K562 (cell line): ENCODE measurements around the gene CACNA1C. TPM values are rescaled to one million over a fixed set of nuclear protein-coding genes. Genes with fewer than 3 reads are reported as not detected.

ENCODE experiments used
- ATAC-seq: fragments of 200-7000 bp; cut with Tn5 transposase; 3 replicates; pipeline ENCODE4 v1.9.1; 2020; ENCODE audit warnings: moderate library complexity
- BruUV-seq: library from RNA; stranded (reverse); fragments of 400-500 nt; replicated peaks from 2 replicates; lab custom pipeline; 2021; lab: Mats Ljungman, UMichigan
- CTCF ChIA-PET: fragments of 300-600 bp; formaldehyde crosslinking; extraction: SDS; loops from one replicate; lab custom pipeline; 2021; ENCODE audit warnings: low intra/inter-chr PET ratio; lab: Yijun Ruan, JAX
- POLR2A ChIA-PET: fragments of 300-600, 350-650 bp; sonication (Branson Sonifier 250); formaldehyde crosslinking; extraction: SDS; loops from one replicate; lab custom pipeline; 2021; ENCODE audit warnings: antibody characterized with exemption, inconsistent platforms; lab: Yijun Ruan, JAX
- DNase-seq, 4 experiments: peaks; one replicate each; pipeline versions ENCODE4 v3.0.0 to v3.0.0-alpha.2; 2011 to 2018; ENCODE audit warnings: low spot score in 3 of 4, mixed read lengths in 3 of 4; ENCODE audit errors: extremely low read depth in 1 of 4
- FAIRE-seq: peaks from 2 replicates; lab custom pipeline; 2011; peaks lifted over from hg19 to GRCh38; lab: Jason Lieb, UNC
- H2AFZ ChIP-seq: 2 replicates; pipeline ENCODE4 v1.6.0; 2011; ENCODE audit warnings: low read depth, low read length, control low read depth, inconsistent platforms
- H3K27ac ChIP-seq: fragments of 200-600 bp; 3 replicates; pipeline ENCODE4 v1.8.0; 2011; ENCODE audit warnings: low read depth, mild to moderate bottlenecking, control low read depth, inconsistent platforms, low read length, moderate library complexity, mixed read lengths; ENCODE audit errors: extremely low read depth
- H3K27me3 ChIP-seq, 2 experiments: fragments of 300-600 bp in 1 of 2; 2 replicates in 1 of 2; 3 replicates in 1 of 2; pipeline versions ENCODE4 v1.6.0 to v1.8.0; 2011; ENCODE audit warnings: inconsistent platforms in 2 of 2, low read length in 2 of 2, mild to moderate bottlenecking in 1 of 2, mixed read lengths in 1 of 2, moderate library complexity in 1 of 2; ENCODE audit not compliant: control insufficient read depth in 2 of 2, insufficient read depth in 2 of 2
- H3K36me3 ChIP-seq: fragments of 300-600 bp; 3 replicates; pipeline ENCODE4 v1.8.0; 2011; ENCODE audit warnings: mild to moderate bottlenecking, low read length, inconsistent platforms; ENCODE audit not compliant: control insufficient read depth, insufficient read depth
- H3K4me1 ChIP-seq, 2 experiments: fragments of 200-600 bp in 1 of 2; replicated peaks in 1 of 2; 2 replicates in 1 of 2; 3 replicates in 1 of 2; pipeline versions ENCODE4 v1.5.1 to v1.8.0; 2011; ENCODE audit warnings: inconsistent platforms in 2 of 2, low read length in 2 of 2, mild to moderate bottlenecking in 1 of 2, mixed read lengths in 1 of 2, moderate library complexity in 1 of 2; ENCODE audit not compliant: control insufficient read depth in 2 of 2, insufficient read depth in 2 of 2
- H3K4me2 ChIP-seq: 2 replicates; pipeline ENCODE4 v1.6.1; 2011; ENCODE audit warnings: low read length, control low read depth, inconsistent platforms, mixed read lengths; ENCODE audit not compliant: insufficient read depth
- H3K4me3 ChIP-seq: fragments of 200-600 bp; sonication (generic), shearing (Covaris generic); 2 replicates; pipeline ENCODE4 v1.5.1; 2016; ENCODE audit warnings: control low read depth, inconsistent platforms
- H3K79me2 ChIP-seq: fragments of 200-600 bp; 3 replicates; pipeline ENCODE4 v1.8.0; 2011; ENCODE audit warnings: low read length, inconsistent platforms; ENCODE audit not compliant: control insufficient read depth, insufficient read depth
- H3K9ac ChIP-seq, 2 experiments: 2 replicates each; pipeline versions ENCODE4 v1.6.0 to v1.6.1; 2011; ENCODE audit warnings: low read depth in 2 of 2, low read length in 2 of 2, control low read depth in 1 of 2, inconsistent platforms in 1 of 2, mild to moderate bottlenecking in 1 of 2, mixed read lengths in 1 of 2; ENCODE audit not compliant: insufficient read depth in 1 of 2
- H3K9me1 ChIP-seq: one replicate; pipeline ENCODE4 v1.6.0; 2011; ENCODE audit warnings: inconsistent platforms, mild to moderate bottlenecking, low read length, moderate library complexity; ENCODE audit not compliant: control insufficient read depth, insufficient read depth
- H3K9me3 ChIP-seq: replicated peaks from 2 replicates; pipeline ENCODE4 v1.5.1; 2011; ENCODE audit warnings: low read depth, low read length, inconsistent platforms; ENCODE audit not compliant: control insufficient read depth, insufficient read depth
- H4K20me1 ChIP-seq: replicated peaks from 2 replicates; pipeline ENCODE4 v1.6.1; 2011; ENCODE audit warnings: low read length, inconsistent platforms, mixed read lengths; ENCODE audit not compliant: control insufficient read depth, insufficient read depth
- ADNP ChIP-seq: fragments of 200-800 bp; sonication (Bioruptor generic); IDR thresholded peaks from 2 replicates; pipeline ENCODE4 v1.6.1; 2016; ENCODE audit warnings: missing genetic modification characterization, missing compliant biosample characterization
- CCAR2 ChIP-seq: fragments of 200-400 bp; formaldehyde crosslinking; IDR thresholded peaks from 2 replicates; pipeline ENCODE4 v1.6.1; 2017; ENCODE audit warnings: mild to moderate bottlenecking, low read depth, low read length
- FOXM1 ChIP-seq, 2 experiments: fragments of 450-650 bp in 1 of 2; sonication (generic) in 1 of 2; formaldehyde crosslinking in 1 of 2; IDR thresholded peaks; 2 replicates each; pipeline versions ENCODE4 v1.6.1 to v1.9.0; 2017 to 2022; ENCODE audit warnings: low read depth in 2 of 2, mild to moderate bottlenecking in 2 of 2, missing genetic modification reagents in 1 of 2, moderate library complexity in 1 of 2
- HCFC1 ChIP-seq: IDR thresholded peaks from 2 replicates; pipeline ENCODE4 v1.6.1; 2012; ENCODE audit warnings: low read depth, low read length, improper control_type of control experiment
- JUN ChIP-seq, 2 experiments: sonication (generic) in 1 of 2; formaldehyde crosslinking in 1 of 2; IDR thresholded peaks; 2 replicates each; pipeline versions ENCODE4 v1.6.1 to v1.8.0; 2012 to 2022; ENCODE audit warnings: borderline replicate concordance in 2 of 2, mild to moderate bottlenecking in 2 of 2, improper control_type of control experiment in 1 of 2, low read depth in 1 of 2, low read length in 1 of 2, missing genetic modification reagents in 1 of 2
- LCOR ChIP-seq: sonication (generic); formaldehyde crosslinking; IDR thresholded peaks from 2 replicates; pipeline ENCODE4 v1.8.0; 2022; ENCODE audit warnings: mild to moderate bottlenecking, missing genetic modification reagents
- MCM5 ChIP-seq: fragments of 450-650 bp; IDR thresholded peaks from 2 replicates; pipeline ENCODE4 v1.6.1; 2016; ENCODE audit warnings: low read depth
- NR2C1 ChIP-seq, 2 experiments: fragments of 450-650 bp; IDR thresholded peaks; 2 replicates each; pipeline ENCODE4 v1.6.1; 2017; ENCODE audit warnings: mild to moderate bottlenecking in 2 of 2, antibody characterized with exemption in 1 of 2, inconsistent platforms in 1 of 2, missing compliant biosample characterization in 1 of 2, missing genetic modification characterization in 1 of 2
- PHF21A ChIP-seq: fragments of 450-650 bp; IDR thresholded peaks from 2 replicates; pipeline ENCODE4 v1.6.1; 2017; ENCODE audit warnings: low read depth, borderline replicate concordance
- RCOR1 ChIP-seq, 2 experiments: IDR thresholded peaks; 2 replicates each; pipeline ENCODE4 v1.6.1; 2012; ENCODE audit warnings: low read depth in 2 of 2, low read length in 2 of 2, borderline replicate concordance in 1 of 2, improper control_type of control experiment in 1 of 2
- TOE1 ChIP-seq, 2 experiments: fragments of 450-650 bp in 1 of 2; sonication (generic) in 1 of 2; formaldehyde crosslinking in 1 of 2; IDR thresholded peaks; 2 replicates each; pipeline versions ENCODE4 v1.7.1 to v1.8.0; 2016 to 2022; ENCODE audit warnings: borderline replicate concordance in 2 of 2, mild to moderate bottlenecking in 2 of 2, antibody characterized with exemption in 1 of 2, inconsistent platforms in 1 of 2, low read depth in 1 of 2, missing genetic modification reagents in 1 of 2, moderate library complexity in 1 of 2
- ZFP1 ChIP-seq: fragments of 450-650 bp; formaldehyde crosslinking; IDR thresholded peaks from 2 replicates; pipeline ENCODE4 v1.4.0; 2020; ENCODE audit warnings: mild to moderate bottlenecking, mixed read lengths
- WGBS: fragments of 100-300 bp; shearing (Covaris generic); methylation state at CpG from one replicate; pipeline ENCODE4 v1.1.6; 2016; ENCODE audit warnings: low coverage, mixed read lengths; ENCODE audit not compliant: insufficient coverage; ENCODE audit errors: missing lambda C conversion rate; 5-methylcytosine and 5-hydroxymethylcytosine counted together
- in situ Hi-C: fragments of 300-500 bp; cut with MboI; formaldehyde crosslinking; loops from 4 replicates; pipeline ENCODE4 v1.15.0; 2018; ENCODE audit warnings: inconsistent platforms, mixed read lengths
- intact Hi-C: fragments of 100-400 bp; cut with micrococcal nuclease; formaldehyde crosslinking; loops from 2 replicates; pipeline ENCODE4 v1.14.2; 2022
- polyA plus RNA-seq, 8 experiments: library from polyadenylated mRNA; depleted of rRNA in 4 of 8; stranded (reverse) in 5 of 8; unstranded in 3 of 8; fragments of >200 nt; fragmentation: Nextera tagmentation in 2 of 8; fragmentation: Illumina TruSeq in 1 of 8; extraction: Ambion mirVana in 2 of 8; extraction: Trizol in 1 of 8; gene quantifications; 2 replicates each; pipeline versions ENCODE4 v1.2.1 to v1.2.3, GENCODE V29; 2011 to 2014; ENCODE audit warnings: inconsistent platforms in 1 of 8, missing spikeins in 1 of 8
- total RNA-seq, 7 experiments: library from RNA; depleted of rRNA in 6 of 7; stranded (reverse); fragments of >200 nt in 6 of 7; fragmentation: Illumina TruSeq in 2 of 7; extraction: Trizol in 2 of 7; gene quantifications; 2 replicates each; pipeline versions ENCODE4 v1.2.1 to v1.2.3, GENCODE V29; 2011 to 2021; ENCODE audit warnings: low replicate concordance in 1 of 7

Gene CACNA1C
- total and polyA plus RNA-seq, 9 of the 15 experiments (the other 6 are each of a cell fraction or from before 2014, with no cell fraction given) = not detected

DNA sequence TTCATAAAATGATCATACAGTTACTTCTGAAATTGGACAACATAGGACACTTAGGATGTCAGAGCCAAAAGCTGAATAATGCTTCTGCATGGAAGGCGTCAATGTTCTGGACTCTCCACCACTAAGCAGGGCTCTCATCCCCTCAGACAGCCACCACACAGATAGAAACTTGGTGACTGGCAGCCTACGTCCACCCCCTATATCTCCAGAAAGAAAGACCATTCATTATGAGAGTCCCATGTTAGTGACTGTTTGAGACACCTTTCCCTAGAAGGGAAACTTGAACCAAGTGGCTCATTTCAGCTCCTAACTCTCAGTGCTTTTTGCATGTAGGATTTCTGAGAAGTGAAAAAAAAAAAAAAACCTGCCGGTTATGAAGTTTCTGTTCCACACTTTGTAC lies 491.0 kb downstream of the CACNA1C start:
- in situ Hi-C loops = no loop called here
- no peak for FAIRE-seq

GRCh38 chr12:2544230-2544629 lies 491.4 kb downstream of the CACNA1C start:
- Histone ChIP-seq H3K27me3 (peaks cover 0 to 7% of the 10 kb centered on the region in 2 experiments; a peak in 3 of 5 replicates), H3K27ac (no peak overlapping the region), H3K79me2 (no peaks in the 10 kb centered on the region), H3K4me2 (no peak overlapping the region)
- no peak for DNase-seq
- in situ Hi-C loops (no loop called here), intact Hi-C loops (no loop called here)
- BruUV-seq = no TSS peak
- CTCF ChIA-PET = no interaction called here
- TF ChIP-seq FOXM1 (IDR thresholded peaks at IDR 0.05; ENCODE audit: low read depth) = no peak
- TF ChIP-seq FOXM1 (CRISPR knock-in tag; IDR thresholded peaks at IDR 0.05; ENCODE audit: low read depth) = no peak
- no peak for TF ChIP-seq HCFC1
- TF ChIP-seq PHF21A = no peak
- TF ChIP-seq, all 486 proteins: peak for 0
- no peak for FAIRE-seq
- Histone ChIP-seq H3K9ac (no peak overlapping the region), H3K9me1 (no peaks in the 10 kb centered on the region), H2AFZ (no peak overlapping the region), H3K9me3 (no peaks in the 10 kb centered on the region), H3K4me3 (no peak overlapping the region), H4K20me1 (no peaks in the 10 kb centered on the region), H3K36me3 (no peaks in the 10 kb centered on the region), H3K4me1 (no peaks in the 10 kb centered on the region)
- ATAC-seq = no peak
- POLR2A ChIA-PET = no interaction called here

More for the DNA sequence above, 491.0 kb downstream of the CACNA1C start:
- Histone ChIP-seq H3K4me1 (no peaks in the 10 kb centered on the region), H3K79me2 (no peaks in the 10 kb centered on the region), H4K20me1 (no peaks in the 10 kb centered on the region), H3K36me3 (no peaks in the 10 kb centered on the region), H2AFZ (no peak overlapping the region), H3K4me3 (no peak overlapping the region), H3K9me1 (no peaks in the 10 kb centered on the region), H3K4me2 (no peak overlapping the region), H3K9ac (no peak overlapping the region), H3K27ac (no peak overlapping the region), H3K9me3 (no peaks in the 10 kb centered on the region), H3K27me3 (peaks cover 0 to 7% of the 10 kb centered on the region in 2 experiments; a peak in 2 of 5 replicates)
- DNase-seq = no peak
- CTCF ChIA-PET = no interaction called here
- WGBS = 0% methylated on average over 2 of the region's 3 CpGs
- POLR2A ChIA-PET = no interaction called here
- ATAC-seq = no peak
- no TSS peak for BruUV-seq
- intact Hi-C loops = no loop called here
- TF ChIP-seq ADNP (tag) = no peak
- TF ChIP-seq MCM5 = no peak
- TF ChIP-seq JUN (IDR thresholded peaks at IDR 0.05; ENCODE audit: borderline replicate concordance, low read depth, low read length) = no peak
- TF ChIP-seq JUN (CRISPR knock-in tag; IDR thresholded peaks at IDR 0.05; ENCODE audit: borderline replicate concordance) = no peak
- TF ChIP-seq LCOR (CRISPR knock-in tag) = no peak
- TF ChIP-seq RCOR1 (IDR thresholded peaks at IDR 0.05; ENCODE audit: borderline replicate concordance in 1 of 2, low read depth in 2 of 2, low read length in 2 of 2) = no peak
- no peak for TF ChIP-seq NR2C1 (IDR thresholded peaks at IDR 0.05)
- no peak for TF ChIP-seq NR2C1 (tag; IDR thresholded peaks at IDR 0.05)
- TF ChIP-seq CCAR2 = no peak
- TF ChIP-seq TOE1 (IDR thresholded peaks at IDR 0.05; ENCODE audit: borderline replicate concordance) = no peak
- no peak for TF ChIP-seq TOE1 (CRISPR knock-in tag; IDR thresholded peaks at IDR 0.05; ENCODE audit: borderline replicate concordance, low read depth)
- TF ChIP-seq ZFP1 (CRISPR knock-in tag) = no peak
